EL (cell line): Measurements from ENCODE around the gene MOB3A.

Experiments used
- DNase-seq: peaks from one replicate; pipeline ENCODE4 v3.0.0-alpha.2; 2016

MOB3A gene

GRCh38 chr19:2055931-2056836 lies 39.9 kb downstream of the MOB3A start:
- DNase-seq, result peak; percentile 78

- no peak for DNase-seq
Measured at GRCh38 chr19:2054763-2055162, 41.4 kb downstream of the MOB3A start.

GRCh38 chr19:2053601-2054389 lies 42.3 kb downstream of the MOB3A start:
- DNase-seq, result no peak

GRCh38 chr19:2051773-2052704 lies 44.1 kb downstream of the MOB3A start:
- peak; percentile 29 for DNase-seq

- peak; percentile 86 for DNase-seq
Measured at GRCh38 chr19:2050991-2051772, 44.9 kb downstream of the MOB3A start, which contains the start of gene MKNK2. Gene MKNK2, minus strand, starts transcription at chr19:2051244. Its CDS starts 393 bp downstream, at chr19:2050851.

- DNase-seq, result no peak
Measured at GRCh38 chr19:2050349-2050990, 45.7 kb downstream of the MOB3A start.

GRCh38 chr19:2049741-2050348 lies 46.3 kb downstream of the MOB3A start:
- peak; percentile 75 for DNase-seq

GRCh38 chr19:2048959-2049740 lies 47.0 kb downstream of the MOB3A start:
- DNase-seq, result no peak

- DNase-seq, result no peak
Measured at GRCh38 chr19:2048104-2048958, 47.8 kb downstream of the MOB3A start.

GRCh38 chr19:2047449-2048103 lies 48.5 kb downstream of the MOB3A start:
- DNase-seq, result peak; percentile 53

- DNase-seq, result no peak
Measured at GRCh38 chr19:2047076-2047448, 49.1 kb downstream of the MOB3A start.

- DNase-seq, result no peak
Measured at GRCh38 chr19:2046046-2046907, 49.8 kb downstream of the MOB3A start.

GRCh38 chr19:2045501-2046045 lies 50.6 kb downstream of the MOB3A start:
- no peak for DNase-seq

GRCh38 chr19:2044709-2045500 lies 51.2 kb downstream of the MOB3A start:
- no peak for DNase-seq

GRCh38 chr19:2043961-2044708 lies 52.0 kb downstream of the MOB3A start:
- no peak for DNase-seq

- no peak for DNase-seq
Measured at GRCh38 chr19:2043251-2043641, 52.9 kb downstream of the MOB3A start.
